Skeletal muscle satellite cell (primary cell): ENCODE results near the gene SLC38A9.
"Not testable (repeated sequence)": the region's sequence is repeated elsewhere in the genome, so short reads cannot be mapped to it uniquely, and the experiment has no call there.

Experiments
- H3K27me3 ChIP-seq: 2 replicates; pipeline ENCODE4 v1.7.0; 2013; ENCODE audit warnings: low read length; ENCODE audit not compliant: control insufficient read depth, insufficient read depth
- H3K36me3 ChIP-seq: 2 replicates; pipeline ENCODE4 v1.7.0; 2013; ENCODE audit warnings: mild to moderate bottlenecking, control low read depth, low read length; ENCODE audit not compliant: insufficient read depth
- H3K4me1 ChIP-seq: 2 replicates; pipeline ENCODE4 v1.7.0; 2013; ENCODE audit warnings: low read length; ENCODE audit not compliant: control insufficient read depth, insufficient read depth
- H3K4me2 ChIP-seq: 2 replicates; pipeline ENCODE4 v1.7.0; 2013; ENCODE audit warnings: mild to moderate bottlenecking, low read length
- H3K4me3 ChIP-seq: 2 replicates; pipeline ENCODE4 v1.7.0; 2013; ENCODE audit warnings: low read length
- H3K9ac ChIP-seq: 2 replicates; pipeline ENCODE4 v1.7.0; 2013; ENCODE audit warnings: mild to moderate bottlenecking, low read depth, low read length, moderate library complexity
- H3K9me3 ChIP-seq: replicated peaks from 2 replicates; pipeline ENCODE4 v1.7.0; 2013; ENCODE audit warnings: mild to moderate bottlenecking, control low read depth, low read length

Gene SLC38A9

GRCh38 chr5:55732585-55732984 lies 20.5 kb upstream of the SLC38A9 start:
- H3K4me1 ChIP-seq = no peaks in the 10 kb centered on the region
- no peak overlapping the region for H3K4me2 ChIP-seq
- H3K36me3 ChIP-seq = no peaks in the 10 kb centered on the region
- H3K9me3 ChIP-seq = no peaks in the 10 kb centered on the region
- H3K9ac ChIP-seq = no peak overlapping the region
- no peak overlapping the region for H3K4me3 ChIP-seq
- H3K27me3 ChIP-seq = peaks cover 3% of the 10 kb centered on the region

DNA sequence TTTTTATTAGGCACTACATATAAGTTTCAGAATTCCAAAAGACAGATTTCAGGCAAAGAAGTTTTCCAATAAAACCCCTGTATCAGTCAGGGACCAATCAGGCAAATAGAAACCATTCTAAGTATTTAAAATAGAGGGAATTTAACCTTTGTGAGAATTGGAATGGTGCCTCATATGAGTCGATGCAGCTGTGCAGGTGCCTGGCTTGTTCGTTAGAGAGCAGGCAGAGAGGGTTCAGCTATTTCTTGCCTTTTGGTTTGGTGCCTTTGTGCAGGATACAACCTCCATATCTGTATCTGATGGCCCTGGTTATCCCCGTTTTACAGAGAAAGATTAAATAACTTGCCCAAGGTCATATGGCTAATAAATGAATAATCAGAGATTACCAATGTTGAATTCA lies 19.7 kb upstream of the SLC38A9 start:
- no peaks in the 10 kb centered on the region for H3K36me3 ChIP-seq
- H3K27me3 ChIP-seq = peaks cover 3% of the 10 kb centered on the region
- H3K4me2 ChIP-seq = no peak overlapping the region
- H3K4me3 ChIP-seq = no peak overlapping the region
- no peaks in the 10 kb centered on the region for H3K4me1 ChIP-seq
- H3K9me3 ChIP-seq = no peaks in the 10 kb centered on the region
- no peak overlapping the region for H3K9ac ChIP-seq

GRCh38 chr5:55724281-55724680 lies 12.2 kb upstream of the SLC38A9 start:
- H3K4me3 ChIP-seq = no peak overlapping the region

GRCh38 chr5:55720188-55720703 lies 8.1 kb upstream of the SLC38A9 start:
- no peak overlapping the region for H3K9ac ChIP-seq
- H3K4me2 ChIP-seq = no peak overlapping the region
- H3K36me3 ChIP-seq = no peaks in the 10 kb centered on the region
- no peaks in the 10 kb centered on the region for H3K4me1 ChIP-seq
- no peaks in the 10 kb centered on the region for H3K9me3 ChIP-seq
- H3K4me3 ChIP-seq = no peak overlapping the region
- peaks cover 4% of the 10 kb centered on the region for H3K27me3 ChIP-seq

More at GRCh38 chr5:55724281-55724680, 12.2 kb upstream of the SLC38A9 start:
- Histone ChIP-seq H3K9ac (no peak overlapping the region), H3K9me3 (no peaks in the 10 kb centered on the region), H3K4me1 (no peaks in the 10 kb centered on the region), H3K4me2 (no peak overlapping the region), H3K36me3 (no peaks in the 10 kb centered on the region), H3K27me3 (peaks cover 4% of the 10 kb centered on the region)

DNA sequence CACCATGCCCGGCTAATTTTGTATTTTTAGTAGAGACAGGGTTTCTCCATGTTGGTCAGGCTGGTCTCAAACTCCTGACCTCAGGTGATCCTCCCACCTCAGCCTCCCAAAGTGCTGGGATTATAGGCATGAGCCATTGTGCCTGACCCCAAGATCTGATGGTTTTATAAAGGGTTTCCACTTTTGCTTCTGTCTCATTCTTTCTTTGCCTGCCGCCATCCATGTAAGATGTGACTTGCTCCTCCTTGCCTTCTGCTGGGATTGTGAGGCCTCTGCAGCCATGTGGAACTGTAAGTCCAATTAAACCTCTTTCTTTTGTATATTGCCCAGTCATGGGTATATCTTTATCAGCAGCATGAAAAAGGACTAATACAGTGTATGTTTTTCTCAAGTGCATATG lies 6.9 kb upstream of the SLC38A9 start:
- not testable (repeated sequence) for H3K27me3 ChIP-seq, H3K4me3 ChIP-seq, H3K4me1 ChIP-seq, H3K9ac ChIP-seq, H3K4me2 ChIP-seq, H3K9me3 ChIP-seq, H3K36me3 ChIP-seq

DNA sequence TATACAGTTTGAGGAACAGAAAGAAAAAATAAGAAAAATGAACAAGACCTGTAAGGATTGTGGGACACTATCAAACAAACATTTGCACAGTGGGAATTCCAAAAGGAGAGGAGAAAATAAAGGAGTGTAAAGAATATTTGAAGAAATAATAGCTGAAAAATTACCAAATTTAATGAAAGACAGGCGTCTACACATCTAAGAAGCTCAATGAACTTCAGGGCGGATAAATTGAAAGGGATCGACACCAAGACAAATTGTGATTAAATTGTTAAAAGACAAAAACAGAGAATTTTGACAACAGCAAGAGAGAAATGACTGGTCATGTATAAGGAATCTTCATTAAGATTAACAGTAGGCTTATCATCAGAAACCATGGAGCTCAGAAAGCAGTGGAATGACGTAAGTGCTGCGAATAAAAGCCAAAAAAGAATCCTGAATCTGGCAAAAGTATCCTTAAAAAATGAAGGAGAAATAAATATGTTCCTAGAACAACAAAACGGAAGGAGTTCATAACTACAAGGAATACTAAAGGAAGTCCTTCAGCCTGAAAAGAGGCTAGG lies 3.5 kb upstream of the SLC38A9 start:
- H3K36me3 ChIP-seq = no peaks in the 10 kb centered on the region
- no peak overlapping the region for H3K4me2 ChIP-seq
- no peaks in the 10 kb centered on the region for H3K27me3 ChIP-seq
- H3K4me3 ChIP-seq = no peak overlapping the region
- peaks cover 5% of the 10 kb centered on the region for H3K4me1 ChIP-seq
- H3K9ac ChIP-seq = no peak overlapping the region
- H3K9me3 ChIP-seq = no peaks in the 10 kb centered on the region

DNA sequence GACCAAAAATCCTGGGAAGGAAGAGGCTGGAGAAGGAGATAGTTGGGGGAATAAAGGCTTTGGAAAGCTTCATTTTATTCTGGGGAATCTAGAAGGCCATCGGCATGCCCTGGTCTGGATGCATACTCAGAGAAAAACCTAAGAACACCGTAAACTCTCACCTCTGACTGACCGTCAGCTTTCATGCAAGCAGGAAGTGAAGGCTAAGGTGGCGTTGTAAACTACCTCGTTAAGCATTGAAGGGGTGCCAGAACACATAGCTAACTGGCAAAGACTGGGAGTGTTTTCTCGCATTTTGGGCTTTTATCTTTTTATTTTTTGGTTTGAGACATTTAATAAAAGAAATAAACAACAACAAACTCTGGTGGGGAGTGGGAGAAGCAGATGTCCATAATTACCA lies 2.6 kb upstream of the SLC38A9 start:
- H3K36me3 ChIP-seq = no peaks in the 10 kb centered on the region
- no peaks in the 10 kb centered on the region for H3K9me3 ChIP-seq
- H3K27me3 ChIP-seq = no peaks in the 10 kb centered on the region
- no peak overlapping the region for H3K4me3 ChIP-seq
- H3K9ac ChIP-seq = no peak overlapping the region
- H3K4me1 ChIP-seq = peaks cover 5% of the 10 kb centered on the region
- H3K4me2 ChIP-seq = no peak overlapping the region

DNA sequence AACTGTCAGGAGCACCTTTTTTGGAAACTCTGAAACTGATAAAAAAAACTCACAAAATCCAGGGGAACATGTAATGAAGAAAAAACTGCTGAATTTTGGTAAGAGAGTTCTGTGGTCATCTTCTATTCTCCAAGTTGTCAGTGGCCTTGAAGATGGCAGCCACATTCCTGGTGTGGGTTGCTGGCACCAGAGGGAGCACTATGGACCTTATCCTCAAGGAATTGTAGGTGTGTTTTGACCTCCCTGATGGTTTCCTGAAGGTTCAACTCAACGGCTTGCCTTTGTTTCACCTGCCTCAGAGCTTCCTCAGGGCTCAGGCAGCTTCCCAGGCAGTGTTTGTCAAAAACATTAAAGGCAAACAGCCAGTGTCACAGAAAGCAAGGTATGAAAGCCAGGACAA lies 2.2 kb upstream of the SLC38A9 start:
- Histone ChIP-seq H3K9me3 (no peaks in the 10 kb centered on the region), H3K36me3 (no peaks in the 10 kb centered on the region), H3K4me2 (no peak overlapping the region), H3K9ac (no peak overlapping the region), H3K4me3 (no peak overlapping the region), H3K27me3 (no peaks in the 10 kb centered on the region), H3K4me1 (peaks cover 5% of the 10 kb centered on the region)

DNA sequence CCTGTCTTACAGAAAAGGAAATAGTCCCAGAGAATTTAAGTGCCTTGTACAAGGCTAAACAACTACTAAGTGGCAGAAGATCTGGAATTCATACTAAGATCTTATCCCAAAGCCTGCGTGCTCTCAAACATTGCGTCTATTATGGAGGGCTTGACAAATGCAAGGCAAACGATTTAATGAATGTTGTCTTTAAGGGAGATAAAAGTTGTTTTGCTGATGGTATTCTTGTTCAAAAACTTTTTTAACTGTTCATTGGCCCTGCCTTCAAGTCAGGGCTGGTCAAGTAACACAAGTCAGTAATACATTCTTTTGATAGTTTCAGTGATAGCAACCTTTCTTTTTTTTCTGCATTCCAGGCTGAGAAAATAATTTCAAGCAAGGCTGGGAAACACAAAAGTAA lies 1.7 kb upstream of the SLC38A9 start:
- H3K4me3 ChIP-seq = no peak overlapping the region
- H3K36me3 ChIP-seq = no peaks in the 10 kb centered on the region
- no peaks in the 10 kb centered on the region for H3K9me3 ChIP-seq
- no peak overlapping the region for H3K4me2 ChIP-seq
- H3K4me1 ChIP-seq = peaks cover 8% of the 10 kb centered on the region
- H3K27me3 ChIP-seq = no peaks in the 10 kb centered on the region
- H3K9ac ChIP-seq = no peak overlapping the region

DNA sequence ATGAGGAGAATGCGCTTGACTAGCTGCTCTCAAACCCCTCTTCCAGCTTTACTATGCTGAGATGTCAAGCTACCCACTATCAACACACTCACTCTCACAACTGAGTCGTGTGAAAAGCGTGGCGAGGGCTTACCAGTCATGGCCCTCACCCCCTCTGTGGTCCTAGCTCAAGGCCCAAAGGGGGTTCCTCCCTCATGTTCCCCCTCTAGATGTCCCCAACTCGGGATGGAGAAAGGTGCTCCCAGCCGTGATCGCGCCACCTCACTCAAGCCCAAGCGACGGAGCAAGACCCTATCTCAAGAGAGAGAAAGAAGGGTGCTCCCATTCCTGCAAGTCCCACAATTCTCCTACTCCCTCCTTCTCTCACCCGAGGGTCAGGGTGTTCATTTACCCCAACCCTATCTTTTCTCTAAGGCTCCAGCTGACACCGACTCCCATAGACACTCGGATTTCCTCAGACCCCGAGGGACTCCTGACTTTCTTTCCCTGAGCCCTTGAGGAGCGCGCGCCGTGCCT lies 559 bp downstream of the SLC38A9 start:
- H3K36me3 ChIP-seq = peaks cover 5% of the 10 kb centered on the region
- H3K9me3 ChIP-seq = no peaks in the 10 kb centered on the region
- peaks cover 11% of the 10 kb centered on the region for H3K4me1 ChIP-seq
- peak overlapping the region; percentile 99 for H3K4me3 ChIP-seq
- peak overlapping the region; percentile 90 for H3K9ac ChIP-seq
- no peaks in the 10 kb centered on the region for H3K27me3 ChIP-seq
- H3K4me2 ChIP-seq = peak overlapping the region; percentile 96

- Histone ChIP-seq H3K27me3 (no peaks in the 10 kb centered on the region), H3K4me2 (no peak overlapping the region), H3K9ac (no peak overlapping the region), H3K36me3 (peaks cover 5% of the 10 kb centered on the region), H3K9me3 (no peaks in the 10 kb centered on the region), H3K4me1 (peaks cover 11% of the 10 kb centered on the region), H3K4me3 (no peak overlapping the region)
Measured at GRCh38 chr5:55708732-55709131, 3.4 kb downstream of the SLC38A9 start.

DNA sequence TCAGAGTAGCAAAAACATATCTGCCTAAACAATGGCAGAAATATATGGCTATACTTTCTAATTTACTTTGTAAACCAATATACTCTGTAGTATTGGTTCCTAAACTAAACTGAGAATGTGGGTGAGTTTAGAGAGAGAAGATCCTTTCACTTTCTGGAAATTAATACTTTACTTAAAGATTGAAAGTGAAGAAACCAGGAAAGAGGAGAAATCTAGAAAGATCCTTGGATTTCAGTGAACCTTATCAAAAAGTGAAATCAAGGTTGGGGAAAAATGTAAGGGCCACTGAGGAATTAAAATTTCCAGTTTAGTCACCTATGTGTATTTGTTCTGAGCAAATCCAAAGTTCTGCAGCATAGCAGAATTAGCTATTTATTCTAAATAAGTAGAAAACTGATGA lies 5.9 kb downstream of the SLC38A9 start:
- peaks cover 5% of the 10 kb centered on the region for H3K36me3 ChIP-seq
- no peaks in the 10 kb centered on the region for H3K27me3 ChIP-seq
- no peak overlapping the region for H3K9ac ChIP-seq
- H3K4me2 ChIP-seq = no peak overlapping the region
- H3K9me3 ChIP-seq = no peaks in the 10 kb centered on the region
- H3K4me3 ChIP-seq = no peak overlapping the region
- peaks cover 7% of the 10 kb centered on the region for H3K4me1 ChIP-seq
